Ovary (tissue), 3 donors: ENCODE results near the gene LRRN4CL.

Experiments
- CTCF ChIP-seq, 3 donors: fragments of 450-650 bp in 2 of 3; fragments of 200-600 bp in 1 of 3; IDR thresholded peaks; one replicate each; pipeline versions ENCODE4 v1.5.1 to v1.8.0; 2016 to 2022; ENCODE audit warnings: antibody characterized with exemption in 3 of 3, mild to moderate bottlenecking in 1 of 3
- EP300 ChIP-seq: sonication (generic); formaldehyde crosslinking; IDR thresholded peaks from one replicate; pipeline ENCODE4 v1.6.1; 2017; ENCODE audit warnings: antibody characterized with exemption
- POLR2A ChIP-seq: fragments of 450-650 bp; IDR thresholded peaks from one replicate; pipeline ENCODE4 v1.6.1; 2017; ENCODE audit warnings: antibody characterized with exemption, mild to moderate bottlenecking, moderate library complexity
- donor health status: DM: no; HTN: no; CAD: no.

GRCh38 chr11:62726156-62726914 lies 37.0 kb upstream of the LRRN4CL start:
- TF ChIP-seq CTCF (IDR thresholded peaks at IDR 0.05) (peak in 1 of 3 donors; percentile 6), POLR2A (no peak), EP300 (no peak)
